ENCODE data around the gene AGAP1.

AGAP1 gene

DNA sequence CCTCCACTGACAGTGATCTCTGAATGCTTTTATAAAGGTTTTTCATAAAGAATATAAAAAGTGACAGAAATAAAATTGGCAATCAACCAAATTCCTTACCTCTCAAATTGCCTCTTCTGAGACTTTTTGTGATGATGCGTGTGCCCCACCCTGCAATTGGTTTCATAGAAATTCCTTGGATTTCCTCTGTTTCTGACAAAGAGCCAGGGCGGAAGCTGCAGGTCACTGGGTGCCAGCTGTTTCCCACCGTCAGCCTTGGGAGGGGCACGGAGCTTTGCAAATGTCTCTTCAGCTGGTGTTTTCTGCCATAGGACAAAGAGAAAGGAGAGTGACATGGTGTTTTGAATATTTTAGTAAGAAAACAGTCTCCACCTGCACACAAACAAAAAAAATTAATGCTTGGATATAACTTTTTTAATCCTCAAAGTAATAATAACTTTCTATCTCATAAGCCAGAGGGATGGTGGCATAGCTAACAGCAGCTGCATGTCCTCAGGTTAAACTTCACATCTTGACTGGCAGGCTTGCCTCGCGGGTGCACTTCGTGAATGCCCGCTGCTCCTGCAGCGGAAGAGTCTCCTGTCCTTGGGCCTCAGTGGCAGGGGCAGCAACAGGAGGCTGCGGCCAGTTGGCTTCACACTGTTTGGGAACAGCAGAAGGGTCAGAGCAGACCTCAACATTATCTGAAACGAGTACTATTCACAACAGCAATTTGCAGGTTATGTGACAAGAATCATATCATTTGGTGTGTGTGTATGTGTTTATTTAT is 24.7 kb downstream of the AGAP1 start:
- peaks cover 18% of the 10 kb centered on the region for H3K4me1 ChIP-seq (ENCODE audit: insufficient read depth, poor library complexity, severe bottlenecking)
- TF ChIP-seq, protein P1, sequence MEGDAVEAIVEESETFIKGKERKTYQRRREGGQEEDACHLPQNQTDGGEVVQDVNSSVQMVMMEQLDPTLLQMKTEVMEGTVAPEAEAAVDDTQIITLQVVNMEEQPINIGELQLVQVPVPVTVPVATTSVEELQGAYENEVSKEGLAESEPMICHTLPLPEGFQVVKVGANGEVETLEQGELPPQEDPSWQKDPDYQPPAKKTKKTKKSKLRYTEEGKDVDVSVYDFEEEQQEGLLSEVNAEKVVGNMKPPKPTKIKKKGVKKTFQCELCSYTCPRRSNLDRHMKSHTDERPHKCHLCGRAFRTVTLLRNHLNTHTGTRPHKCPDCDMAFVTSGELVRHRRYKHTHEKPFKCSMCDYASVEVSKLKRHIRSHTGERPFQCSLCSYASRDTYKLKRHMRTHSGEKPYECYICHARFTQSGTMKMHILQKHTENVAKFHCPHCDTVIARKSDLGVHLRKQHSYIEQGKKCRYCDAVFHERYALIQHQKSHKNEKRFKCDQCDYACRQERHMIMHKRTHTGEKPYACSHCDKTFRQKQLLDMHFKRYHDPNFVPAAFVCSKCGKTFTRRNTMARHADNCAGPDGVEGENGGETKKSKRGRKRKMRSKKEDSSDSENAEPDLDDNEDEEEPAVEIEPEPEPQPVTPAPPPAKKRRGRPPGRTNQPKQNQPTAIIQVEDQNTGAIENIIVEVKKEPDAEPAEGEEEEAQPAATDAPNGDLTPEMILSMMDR (IDR thresholded peaks at IDR 0.05; ENCODE audit: poor library complexity, severe bottlenecking), result no peak
- H3K9me3 ChIP-seq (ENCODE audit: severe bottlenecking), result no peaks in the 10 kb centered on the region
- peak overlapping the region; percentile 37 for H3K27ac ChIP-seq (ENCODE audit: poor library complexity, severe bottlenecking)
- H3K36me3 ChIP-seq (ENCODE audit: low read depth), result no peaks in the 10 kb centered on the region
- peak; percentile 71 for ATAC-seq (ENCODE audit: low read depth)
- no peak for DNase-seq (ENCODE audit: low spot score)
- no peak overlapping the region for H3K4me3 ChIP-seq (ENCODE audit: severe bottlenecking)
- no peaks in the 10 kb centered on the region for H3K27me3 ChIP-seq (ENCODE audit: insufficient read depth, poor library complexity, severe bottlenecking)

DNA sequence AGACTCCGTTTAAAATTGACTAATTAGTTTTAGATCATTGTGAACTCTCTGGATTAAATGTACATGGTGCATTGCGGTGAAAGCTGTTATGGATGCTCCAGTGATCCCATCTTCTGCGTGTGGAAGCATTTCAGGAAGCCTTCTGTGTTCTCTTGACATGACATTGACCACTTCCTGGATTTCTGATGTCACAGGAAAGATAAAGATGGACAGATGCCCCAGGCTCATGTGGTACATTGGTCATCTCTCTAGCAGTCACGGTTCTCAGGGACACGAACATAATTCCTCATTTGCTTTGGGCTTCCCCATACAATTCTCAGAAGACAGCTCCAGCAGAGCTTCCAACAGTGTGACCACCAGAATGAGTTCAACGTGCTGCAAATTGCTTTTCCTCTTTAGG is 26.9 kb downstream of the AGAP1 start:
- peaks cover 18% of the 10 kb centered on the region for H3K4me1 ChIP-seq (ENCODE audit: insufficient read depth, poor library complexity, severe bottlenecking)
- H3K36me3 ChIP-seq (ENCODE audit: low read depth), result no peaks in the 10 kb centered on the region
- no peak overlapping the region for H3K4me3 ChIP-seq (ENCODE audit: severe bottlenecking)
- TF ChIP-seq, protein P1 (IDR thresholded peaks at IDR 0.05; ENCODE audit: poor library complexity, severe bottlenecking), result no peak
- no peaks in the 10 kb centered on the region for H3K9me3 ChIP-seq (ENCODE audit: severe bottlenecking)
- no peaks in the 10 kb centered on the region for H3K27me3 ChIP-seq (ENCODE audit: insufficient read depth, poor library complexity, severe bottlenecking)
- DNase-seq (ENCODE audit: low spot score) (no peak), ATAC-seq (ENCODE audit: low read depth) (no peak)
- no peak overlapping the region for H3K27ac ChIP-seq (ENCODE audit: poor library complexity, severe bottlenecking)

DNA sequence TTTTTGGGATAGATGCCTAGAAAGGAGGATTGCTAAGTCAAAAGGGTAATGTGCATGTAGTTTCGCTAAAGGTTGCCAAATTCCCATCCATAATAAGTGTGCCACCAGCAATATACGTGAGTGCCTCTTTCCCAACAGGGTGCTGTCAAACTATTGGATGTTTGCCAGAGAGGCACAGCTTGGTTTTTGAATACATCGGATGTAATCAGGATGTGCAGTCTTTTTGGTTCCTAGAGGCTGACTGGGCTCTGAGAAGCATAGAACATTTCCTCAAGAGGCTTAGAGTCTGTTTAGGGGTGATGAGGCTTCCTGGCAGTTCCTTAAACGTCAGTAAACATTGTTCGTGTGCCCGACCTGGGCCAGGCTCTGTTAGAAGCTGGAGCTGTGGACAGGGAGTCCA is 28.0 kb downstream of the AGAP1 start:
- Histone ChIP-seq H3K4me1 (ENCODE audit: insufficient read depth, poor library complexity, severe bottlenecking) (peaks cover 18% of the 10 kb centered on the region), H3K27me3 (ENCODE audit: insufficient read depth, poor library complexity, severe bottlenecking) (no peaks in the 10 kb centered on the region), H3K27ac (ENCODE audit: poor library complexity, severe bottlenecking) (no peak overlapping the region), H3K9me3 (ENCODE audit: severe bottlenecking) (no peaks in the 10 kb centered on the region), H3K4me3 (ENCODE audit: severe bottlenecking) (no peak overlapping the region), H3K36me3 (ENCODE audit: low read depth) (no peaks in the 10 kb centered on the region)
- DNase-seq (ENCODE audit: low spot score) (no peak), ATAC-seq (ENCODE audit: low read depth) (0 out of 3 replicates have a peak, but pooled peaks have one; percentile 29)
- TF ChIP-seq, protein P1 (IDR thresholded peaks at IDR 0.05; ENCODE audit: poor library complexity, severe bottlenecking), result no peak

DNA sequence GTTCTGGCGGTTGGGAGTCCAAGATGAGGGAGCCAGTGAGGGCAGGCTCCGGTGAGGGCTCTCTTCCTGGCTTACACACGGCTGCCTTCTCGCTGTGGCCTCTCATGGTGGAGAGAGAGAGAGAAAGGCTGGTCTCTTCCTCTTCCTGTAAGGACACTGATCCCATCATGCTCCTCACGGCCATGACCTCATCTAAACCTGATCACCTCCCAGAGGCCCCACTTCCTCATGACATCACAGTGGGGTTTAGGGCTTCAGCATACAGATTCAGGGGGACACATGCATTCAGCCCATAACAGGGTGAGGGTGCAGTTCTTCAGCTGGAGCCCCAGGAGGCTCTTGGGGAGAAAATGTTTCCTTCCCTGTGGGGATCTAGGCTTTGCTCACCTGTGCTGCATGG is 29.2 kb downstream of the AGAP1 start:
- H3K27ac ChIP-seq (ENCODE audit: poor library complexity, severe bottlenecking), result no peak overlapping the region
- H3K36me3 ChIP-seq (ENCODE audit: low read depth), result no peaks in the 10 kb centered on the region
- H3K4me3 ChIP-seq (ENCODE audit: severe bottlenecking), result no peak overlapping the region
- ATAC-seq (ENCODE audit: low read depth), result no peak
- no peaks in the 10 kb centered on the region for H3K9me3 ChIP-seq (ENCODE audit: severe bottlenecking)
- no peak for DNase-seq (ENCODE audit: low spot score)
- peaks cover 16% of the 10 kb centered on the region for H3K4me1 ChIP-seq (ENCODE audit: insufficient read depth, poor library complexity, severe bottlenecking)
- TF ChIP-seq, protein P1 (IDR thresholded peaks at IDR 0.05; ENCODE audit: poor library complexity, severe bottlenecking), result no peak
- H3K27me3 ChIP-seq (ENCODE audit: insufficient read depth, poor library complexity, severe bottlenecking), result no peaks in the 10 kb centered on the region

DNA sequence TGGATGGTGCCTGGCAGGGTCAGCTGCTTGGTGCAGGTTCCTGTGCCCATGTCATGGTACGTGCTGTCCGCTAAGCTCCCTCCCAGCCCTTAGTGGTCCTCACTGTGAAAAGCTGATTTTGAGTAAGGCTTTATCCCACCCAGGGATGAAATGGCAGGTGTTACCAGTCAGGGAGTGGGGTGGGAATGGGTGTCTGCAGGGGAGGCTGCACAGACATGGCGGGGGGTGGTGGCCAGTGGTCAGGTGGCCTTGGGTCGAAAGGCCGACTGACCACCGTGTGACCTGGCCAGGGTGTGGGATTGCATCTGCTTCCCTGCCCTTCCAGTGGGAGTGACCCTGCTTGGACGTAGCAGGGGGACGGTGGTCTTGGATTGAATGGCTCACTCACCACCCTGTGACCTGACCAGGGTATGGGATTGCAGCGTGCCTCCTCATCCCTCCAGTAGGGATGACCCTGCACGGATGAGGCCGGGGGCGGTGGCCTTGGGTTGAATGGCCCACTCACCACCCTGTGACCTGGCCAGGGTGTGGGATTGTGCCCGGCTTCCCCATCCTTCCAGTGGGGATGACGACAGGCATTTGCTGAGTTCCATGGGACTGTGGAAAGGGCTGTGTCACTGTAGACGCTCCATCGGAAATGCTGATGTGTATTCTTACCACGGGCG is 29.8 kb downstream of the AGAP1 start:
- Histone ChIP-seq H3K27me3 (ENCODE audit: insufficient read depth, poor library complexity, severe bottlenecking) (no peaks in the 10 kb centered on the region), H3K27ac (ENCODE audit: poor library complexity, severe bottlenecking) (no peak overlapping the region), H3K4me3 (ENCODE audit: severe bottlenecking) (no peak overlapping the region), H3K9me3 (ENCODE audit: severe bottlenecking) (no peaks in the 10 kb centered on the region), H3K4me1 (ENCODE audit: insufficient read depth, poor library complexity, severe bottlenecking) (peaks cover 10% of the 10 kb centered on the region), H3K36me3 (ENCODE audit: low read depth) (no peaks in the 10 kb centered on the region)
- DNase-seq (ENCODE audit: low spot score), result no peak
- no peak for ATAC-seq (ENCODE audit: low read depth)
- TF ChIP-seq, protein P1 (IDR thresholded peaks at IDR 0.05; ENCODE audit: poor library complexity, severe bottlenecking), result no peak

Measured in RWPE2 (cell line).